ENCODE results near the gene ETS1.

DNA sequence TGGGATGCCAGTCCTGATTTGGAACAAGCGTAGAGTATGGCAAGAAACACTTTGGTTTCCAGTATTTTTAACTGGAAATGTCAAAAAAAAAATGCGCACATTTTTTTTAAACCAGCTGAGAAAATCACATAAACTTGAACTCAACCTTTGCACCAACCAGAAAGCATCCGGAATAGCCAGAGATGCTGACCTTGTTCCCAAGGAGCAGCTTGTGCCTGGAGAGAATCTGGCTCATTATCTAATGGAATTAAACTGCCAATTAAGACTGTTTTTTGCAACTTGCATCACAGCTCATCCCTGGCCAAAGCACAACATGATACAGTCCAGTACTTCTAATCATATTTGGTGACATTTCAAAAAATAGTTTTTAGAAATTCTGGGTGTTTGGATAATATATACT, 8.4 kb upstream of the ETS1 start:
- no peak for TF ChIP-seq CTCF (IDR thresholded peaks at IDR 0.05; ENCODE audit: low read length)
- TF ChIP-seq EZH2 (optimal IDR thresholded peaks at IDR 0.05; ENCODE audit: low read depth, low read length): no peak

Data from MM.1S (cell line).